ENCODE results near the gene RWDD1. TPM values are rescaled to one million over a fixed set of nuclear protein-coding genes. Genes with fewer than 3 reads are reported as not detected.

RWDD1 gene
- total and polyA plus RNA-seq, 2 of the 13 experiments (the other 11 are each of a cell fraction or from before 2014, with no cell fraction given), result 27.4 to 67.1 TPM

- 0 out of 2 replicates have a peak, but pooled peaks have one; percentile 54 for TF ChIP-seq ZNF740 (CRISPR knock-in tag; IDR thresholded peaks at IDR 0.05)
- TF ChIP-seq, protein P1, sequence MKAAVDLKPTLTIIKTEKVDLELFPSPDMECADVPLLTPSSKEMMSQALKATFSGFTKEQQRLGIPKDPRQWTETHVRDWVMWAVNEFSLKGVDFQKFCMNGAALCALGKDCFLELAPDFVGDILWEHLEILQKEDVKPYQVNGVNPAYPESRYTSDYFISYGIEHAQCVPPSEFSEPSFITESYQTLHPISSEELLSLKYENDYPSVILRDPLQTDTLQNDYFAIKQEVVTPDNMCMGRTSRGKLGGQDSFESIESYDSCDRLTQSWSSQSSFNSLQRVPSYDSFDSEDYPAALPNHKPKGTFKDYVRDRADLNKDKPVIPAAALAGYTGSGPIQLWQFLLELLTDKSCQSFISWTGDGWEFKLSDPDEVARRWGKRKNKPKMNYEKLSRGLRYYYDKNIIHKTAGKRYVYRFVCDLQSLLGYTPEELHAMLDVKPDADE (CRISPR knock-in tag; IDR thresholded peaks at IDR 0.05), result no peak
- TF ChIP-seq, protein P2, sequence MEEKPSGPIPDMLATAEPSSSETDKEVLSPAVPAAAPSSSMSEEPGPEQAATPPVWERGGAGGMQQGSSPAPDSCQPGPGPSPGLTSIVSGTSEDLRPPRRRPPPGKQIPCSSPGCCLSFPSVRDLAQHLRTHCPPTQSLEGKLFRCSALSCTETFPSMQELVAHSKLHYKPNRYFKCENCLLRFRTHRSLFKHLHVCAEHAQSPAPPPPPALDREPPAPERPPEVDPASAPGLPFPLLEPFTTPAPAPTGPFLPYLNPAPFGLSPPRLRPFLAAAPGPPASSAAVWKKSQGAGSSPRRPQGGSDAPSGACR (CRISPR knock-in tag; IDR thresholded peaks at IDR 0.05), result peak; percentile 87
- TF ChIP-seq, protein P3, sequence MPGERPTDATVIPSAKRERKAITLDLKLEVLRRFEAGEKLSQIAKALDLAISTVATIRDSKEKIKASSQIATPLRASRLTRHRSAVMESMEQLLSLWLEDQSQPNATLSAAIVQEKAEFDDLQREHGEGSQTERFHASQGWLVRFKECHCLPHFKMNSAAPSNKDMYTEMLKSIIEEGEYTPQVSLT (CRISPR knock-in tag; IDR thresholded peaks at IDR 0.05; ENCODE audit: borderline replicate concordance, low read depth), result 0 out of 2 replicates have a peak, but pooled peaks have one; percentile 69
- no peak for TF ChIP-seq MED8 (CRISPR knock-in tag; IDR thresholded peaks at IDR 0.05; ENCODE audit: insufficient replicate concordance)
- peak; percentile 74 for TF ChIP-seq THAP11 (CRISPR knock-in tag; IDR thresholded peaks at IDR 0.05)
- TF ChIP-seq, protein P4, sequence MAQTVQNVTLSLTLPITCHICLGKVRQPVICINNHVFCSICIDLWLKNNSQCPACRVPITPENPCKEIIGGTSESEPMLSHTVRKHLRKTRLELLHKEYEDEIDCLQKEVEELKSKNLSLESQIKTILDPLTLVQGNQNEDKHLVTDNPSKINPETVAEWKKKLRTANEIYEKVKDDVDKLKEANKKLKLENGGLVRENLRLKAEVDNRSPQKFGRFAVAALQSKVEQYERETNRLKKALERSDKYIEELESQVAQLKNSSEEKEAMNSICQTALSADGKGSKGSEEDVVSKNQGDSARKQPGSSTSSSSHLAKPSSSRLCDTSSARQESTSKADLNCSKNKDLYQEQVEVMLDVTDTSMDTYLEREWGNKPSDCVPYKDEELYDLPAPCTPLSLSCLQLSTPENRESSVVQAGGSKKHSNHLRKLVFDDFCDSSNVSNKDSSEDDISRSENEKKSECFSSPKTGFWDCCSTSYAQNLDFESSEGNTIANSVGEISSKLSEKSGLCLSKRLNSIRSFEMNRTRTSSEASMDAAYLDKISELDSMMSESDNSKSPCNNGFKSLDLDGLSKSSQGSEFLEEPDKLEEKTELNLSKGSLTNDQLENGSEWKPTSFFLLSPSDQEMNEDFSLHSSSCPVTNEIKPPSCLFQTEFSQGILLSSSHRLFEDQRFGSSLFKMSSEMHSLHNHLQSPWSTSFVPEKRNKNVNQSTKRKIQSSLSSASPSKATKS (CRISPR knock-in tag; IDR thresholded peaks at IDR 0.05), result no peak
- TF ChIP-seq ZNF572 (CRISPR knock-in tag; IDR thresholded peaks at IDR 0.05), result no peak
- TF ChIP-seq HDAC6 (IDR thresholded peaks at IDR 0.05; ENCODE audit: low read depth, low read length), result no peak
- TF ChIP-seq SP5 (CRISPR knock-in tag; IDR thresholded peaks at IDR 0.05; ENCODE audit: borderline replicate concordance, low read depth), result peak; percentile 85
- TF ChIP-seq ZNF891 (CRISPR knock-in tag; IDR thresholded peaks at IDR 0.05), result no peak
- TF ChIP-seq DPF2 (CRISPR knock-in tag; IDR thresholded peaks at IDR 0.05; ENCODE audit: borderline replicate concordance, low read depth), result peak; percentile 98
- TF ChIP-seq ZNF296 (CRISPR knock-in tag; conservative IDR thresholded peaks at IDR 0.05), result no peak
- TF ChIP-seq CENPT (CRISPR knock-in tag; IDR thresholded peaks at IDR 0.05; ENCODE audit: low read depth), result no peak
- peak; percentile 100 for TF ChIP-seq ZBTB34 (CRISPR knock-in tag; IDR thresholded peaks at IDR 0.05)
- peak; percentile 54; the same call in 1 of the 2 replicates for TF ChIP-seq STAT6 (CRISPR knock-in tag; IDR thresholded peaks at IDR 0.05; ENCODE audit: borderline replicate concordance)
Measured at GRCh38 chr6:116631379-116631990, 60.2 kb downstream of the RWDD1 start (continued).

All from HepG2 (cell line).